HS-5 (cell line): ENCODE data around the gene SCRT2.
A peak's percentile ranks its signal among the peaks of the same experiment; 100 is the strongest.
"Not testable (repeated sequence)": the region's sequence is repeated elsewhere in the genome, so short reads cannot be mapped to it uniquely, and the experiment has no call there.

Source experiments
- DNase-seq: peaks from one replicate; pipeline ENCODE4 v3.0.0-alpha.2; 2012; ENCODE audit warnings: low read depth

SCRT2 gene

GRCh38 chr20:653110-653589 lies 22.5 kb downstream of the SCRT2 start, which contains the start of gene SRXN1:
Gene SRXN1, minus strand, starts transcription at chr20:653200. Its CDS starts 15 bp downstream, at chr20:653185.
- peak; percentile 52 for DNase-seq

- DNase-seq = no peak
Measured at GRCh38 chr20:652615-653109, 22.9 kb downstream of the SCRT2 start.

GRCh38 chr20:651713-652614 lies 23.6 kb downstream of the SCRT2 start:
- no peak for DNase-seq

GRCh38 chr20:650954-651353 lies 24.6 kb downstream of the SCRT2 start:
- DNase-seq = no peak

GRCh38 chr20:650281-650680 lies 25.3 kb downstream of the SCRT2 start:
- DNase-seq = no peak

GRCh38 chr20:647479-648019 lies 28.1 kb downstream of the SCRT2 start:
- no peak for DNase-seq

- DNase-seq = no peak
Measured at GRCh38 chr20:646868-647233, 28.8 kb downstream of the SCRT2 start.

- no peak for DNase-seq
Measured at GRCh38 chr20:646107-646867, 29.3 kb downstream of the SCRT2 start.

GRCh38 chr20:645318-646106 lies 30.1 kb downstream of the SCRT2 start:
- no peak for DNase-seq

GRCh38 chr20:644692-645317 lies 30.8 kb downstream of the SCRT2 start:
- no peak for DNase-seq

- DNase-seq = no peak
Measured at GRCh38 chr20:642398-643174, 33.0 kb downstream of the SCRT2 start.

GRCh38 chr20:642013-642397 lies 33.6 kb downstream of the SCRT2 start:
- not testable (repeated sequence) for DNase-seq

GRCh38 chr20:641516-641875 lies 34.1 kb downstream of the SCRT2 start:
- no peak for DNase-seq

GRCh38 chr20:640674-641515 lies 34.7 kb downstream of the SCRT2 start:
- DNase-seq = no peak

GRCh38 chr20:638579-638978 lies 37.0 kb downstream of the SCRT2 start:
- no peak for DNase-seq

GRCh38 chr20:637559-637958 lies 38.0 kb downstream of the SCRT2 start:
- DNase-seq = no peak

- DNase-seq = no peak
Measured at GRCh38 chr20:635893-636338, 39.7 kb downstream of the SCRT2 start.

- DNase-seq = no peak
Measured at GRCh38 chr20:635028-635892, 40.3 kb downstream of the SCRT2 start.
